IPS-18a (cell line): ENCODE measurements around the gene HNF1B.

ENCODE experiments used
- H3K27ac ChIP-seq: one replicate; pipeline ENCODE4 v1.5.1; 2013; ENCODE audit warnings: low read length
- H3K27me3 ChIP-seq: one replicate; pipeline ENCODE4 v1.6.1; 2013; ENCODE audit warnings: mild to moderate bottlenecking, low read length; ENCODE audit not compliant: control insufficient read depth, insufficient read depth
- H3K36me3 ChIP-seq: one replicate; pipeline ENCODE4 v1.6.1; 2013; ENCODE audit warnings: low read depth, low read length; ENCODE audit not compliant: control insufficient read depth
- H3K4me1 ChIP-seq: one replicate; pipeline ENCODE4 v1.6.1; 2013; ENCODE audit warnings: low read depth, low read length; ENCODE audit not compliant: control insufficient read depth
- H3K4me3 ChIP-seq: one replicate; pipeline ENCODE4 v1.5.1; 2013; ENCODE audit warnings: low read length
- H3K9ac ChIP-seq: one replicate; pipeline ENCODE4 v1.6.1; 2013; ENCODE audit warnings: mild to moderate bottlenecking, low read length, moderate library complexity
- H3K9me3 ChIP-seq: one replicate; pipeline ENCODE4 v1.6.1; 2013; ENCODE audit warnings: low read depth, low read length; ENCODE audit not compliant: control insufficient read depth

The HNF1B gene

GRCh38 chr17:37676115-37676925, 68.5 kb downstream of the HNF1B start:
- Histone ChIP-seq H3K9ac (no peak overlapping the region), H3K36me3 (no peaks in the 10 kb centered on the region), H3K27me3 (no peaks in the 10 kb centered on the region), H3K4me1 (no peaks in the 10 kb centered on the region), H3K4me3 (no peak overlapping the region), H3K27ac (no peak overlapping the region), H3K9me3 (no peaks in the 10 kb centered on the region)

GRCh38 chr17:37674511-37674910, 70.3 kb downstream of the HNF1B start:
- Histone ChIP-seq H3K4me3 (no peak overlapping the region), H3K9ac (no peak overlapping the region), H3K4me1 (no peaks in the 10 kb centered on the region), H3K27ac (no peak overlapping the region), H3K27me3 (no peaks in the 10 kb centered on the region), H3K36me3 (no peaks in the 10 kb centered on the region), H3K9me3 (no peaks in the 10 kb centered on the region)

GRCh38 chr17:37673386-37673785, 71.5 kb downstream of the HNF1B start:
- Histone ChIP-seq H3K36me3 (no peaks in the 10 kb centered on the region), H3K9me3 (no peaks in the 10 kb centered on the region), H3K27ac (no peak overlapping the region), H3K4me3 (no peak overlapping the region), H3K27me3 (no peaks in the 10 kb centered on the region), H3K4me1 (no peaks in the 10 kb centered on the region), H3K9ac (no peak overlapping the region)

DNA sequence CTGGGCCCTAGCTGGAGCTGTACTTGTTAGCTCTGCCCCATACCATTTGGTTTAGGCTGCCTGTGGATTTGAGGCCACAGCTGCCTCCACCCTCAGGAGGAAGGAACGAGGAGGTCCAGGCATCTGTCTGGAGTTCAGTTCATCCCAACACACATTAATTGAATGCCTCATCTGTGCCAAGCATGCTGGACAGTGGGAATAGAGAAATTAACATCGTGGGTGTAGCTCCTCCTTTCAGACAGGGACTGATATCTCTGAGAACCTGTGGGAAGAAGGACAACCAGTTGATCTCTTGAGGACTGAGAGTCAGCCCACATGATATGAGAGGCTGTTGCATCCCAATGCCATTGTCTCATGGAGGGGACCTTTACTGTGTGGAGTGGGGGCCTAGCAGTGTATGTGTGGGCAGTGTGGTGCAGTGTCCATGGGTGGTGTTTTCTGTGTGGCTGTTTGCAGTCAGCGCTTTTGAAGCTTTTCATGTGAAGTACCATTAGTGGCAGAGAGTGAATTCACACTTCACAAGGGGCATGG, 72.2 kb downstream of the HNF1B start:
- H3K9ac ChIP-seq, result no peak overlapping the region
- no peaks in the 10 kb centered on the region for H3K9me3 ChIP-seq
- no peaks in the 10 kb centered on the region for H3K36me3 ChIP-seq
- no peak overlapping the region for H3K27ac ChIP-seq
- H3K4me1 ChIP-seq, result no peaks in the 10 kb centered on the region
- H3K4me3 ChIP-seq, result no peak overlapping the region
- no peaks in the 10 kb centered on the region for H3K27me3 ChIP-seq

GRCh38 chr17:37671824-37672547, 72.9 kb downstream of the HNF1B start:
- H3K9ac ChIP-seq, result no peak overlapping the region
- no peak overlapping the region for H3K27ac ChIP-seq
- no peaks in the 10 kb centered on the region for H3K9me3 ChIP-seq
- H3K27me3 ChIP-seq, result no peaks in the 10 kb centered on the region
- no peak overlapping the region for H3K4me3 ChIP-seq
- H3K36me3 ChIP-seq, result no peaks in the 10 kb centered on the region
- H3K4me1 ChIP-seq, result no peaks in the 10 kb centered on the region

DNA sequence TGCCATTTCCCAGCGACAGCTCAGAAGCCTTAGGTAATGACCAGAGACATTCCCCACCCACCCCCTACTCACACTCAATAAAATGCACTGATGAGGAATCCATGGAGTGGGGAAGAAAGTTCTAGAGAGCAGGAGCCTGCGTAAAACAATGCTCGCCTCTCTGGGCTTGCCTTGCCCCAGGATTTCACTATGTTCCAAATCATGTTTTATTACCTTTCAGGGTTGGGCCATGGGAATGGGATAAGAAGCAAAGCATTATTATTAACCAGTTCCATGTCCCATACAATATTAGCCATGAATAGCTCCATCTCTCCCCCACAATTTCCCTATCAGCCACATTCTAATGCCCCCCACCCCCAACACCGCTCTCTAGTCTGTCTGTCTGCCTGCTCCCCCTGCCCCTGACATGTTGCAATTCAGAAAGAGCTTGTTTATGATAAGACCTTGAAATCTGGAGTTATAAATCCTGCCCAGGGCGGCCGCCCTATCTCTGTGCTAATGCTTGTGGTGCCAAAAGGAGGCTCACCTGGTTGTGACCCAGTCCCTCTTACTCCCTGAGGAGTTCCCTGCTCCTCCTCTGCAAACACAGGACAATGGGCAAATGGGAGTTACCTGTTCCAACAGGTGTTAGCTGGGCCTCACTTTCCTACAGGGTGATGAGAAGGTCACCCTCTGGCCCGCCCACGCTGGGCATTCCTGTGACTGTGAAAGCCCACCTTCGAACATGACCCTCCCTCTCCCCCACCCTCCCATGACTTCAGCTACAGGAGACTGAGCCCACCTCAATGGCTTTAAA, 73.6 kb downstream of the HNF1B start:
- Histone ChIP-seq H3K4me3 (no peak overlapping the region), H3K36me3 (no peaks in the 10 kb centered on the region), H3K9me3 (no peaks in the 10 kb centered on the region), H3K27me3 (no peaks in the 10 kb centered on the region), H3K4me1 (no peaks in the 10 kb centered on the region), H3K27ac (no peak overlapping the region), H3K9ac (no peak overlapping the region)

DNA sequence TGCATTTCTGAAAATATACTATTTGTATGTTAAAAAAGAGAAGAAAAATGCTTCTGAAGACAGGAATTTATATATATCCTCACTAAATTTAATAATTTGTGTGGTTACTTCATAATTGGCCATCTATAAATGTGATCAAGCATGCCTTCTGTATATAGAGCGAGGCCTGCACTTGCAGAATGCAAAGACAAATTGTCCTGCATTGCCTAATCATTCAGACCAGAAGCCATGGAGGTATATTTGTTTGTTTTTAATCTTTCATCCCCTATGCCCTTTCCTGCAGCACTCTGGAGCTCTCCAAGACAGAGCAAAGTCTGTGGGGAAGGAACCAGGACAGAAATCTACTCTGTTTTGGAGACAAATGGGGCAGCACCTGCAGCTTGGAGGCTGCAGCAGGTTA, 77.8 kb downstream of the HNF1B start:
- Histone ChIP-seq H3K27me3 (no peaks in the 10 kb centered on the region), H3K9me3 (no peaks in the 10 kb centered on the region), H3K4me1 (peaks cover 5% of the 10 kb centered on the region), H3K9ac (no peak overlapping the region), H3K4me3 (no peak overlapping the region), H3K36me3 (no peaks in the 10 kb centered on the region), H3K27ac (no peak overlapping the region)

DNA sequence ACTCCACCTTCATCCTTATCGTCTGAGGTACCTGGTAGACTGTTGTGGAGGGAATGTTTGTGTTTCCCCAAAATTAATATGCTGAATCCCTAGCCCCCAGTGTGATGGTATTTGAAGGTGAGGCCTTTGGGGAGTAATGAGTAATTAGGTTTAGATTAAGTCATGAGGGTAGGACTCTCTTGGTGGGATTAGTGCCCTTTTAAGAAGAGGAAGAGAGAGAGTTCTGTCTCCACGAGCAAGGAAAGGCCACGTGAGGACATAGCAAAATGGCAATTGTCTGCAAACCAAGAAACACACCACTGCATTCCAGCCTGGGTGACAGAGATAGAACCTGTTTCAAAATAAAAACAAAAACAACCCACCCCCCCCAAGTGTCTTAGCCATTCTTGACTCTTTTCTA, 80.6 kb downstream of the HNF1B start:
- H3K9ac ChIP-seq, result no peak overlapping the region
- no peaks in the 10 kb centered on the region for H3K27me3 ChIP-seq
- H3K36me3 ChIP-seq, result no peaks in the 10 kb centered on the region
- no peak overlapping the region for H3K27ac ChIP-seq
- peaks cover 5% of the 10 kb centered on the region for H3K4me1 ChIP-seq
- H3K4me3 ChIP-seq, result no peak overlapping the region
- no peaks in the 10 kb centered on the region for H3K9me3 ChIP-seq

DNA sequence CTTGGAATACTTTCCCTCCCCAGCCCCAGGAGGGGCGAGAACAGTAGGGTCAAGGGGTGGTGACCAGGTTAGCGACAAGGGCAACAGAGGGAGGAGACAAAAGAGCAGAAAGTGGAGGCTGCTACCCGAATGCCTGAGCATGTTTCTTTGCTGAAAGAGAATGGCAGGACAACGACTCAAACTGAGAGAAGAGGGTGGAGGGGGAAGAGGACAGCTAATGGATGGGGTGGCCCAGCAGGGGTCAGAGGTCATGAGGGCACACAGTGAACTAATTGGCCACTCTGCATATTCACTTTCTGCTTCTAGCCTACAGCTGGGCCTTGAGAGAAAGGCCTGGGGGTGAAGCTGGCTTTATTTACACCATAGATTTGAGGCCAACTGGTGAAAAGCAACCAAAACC, 82.5 kb downstream of the HNF1B start:
- Histone ChIP-seq H3K9me3 (no peaks in the 10 kb centered on the region), H3K4me3 (no peak overlapping the region), H3K4me1 (peaks cover 5% of the 10 kb centered on the region), H3K36me3 (no peaks in the 10 kb centered on the region), H3K9ac (no peak overlapping the region), H3K27ac (no peak overlapping the region), H3K27me3 (no peaks in the 10 kb centered on the region)

DNA sequence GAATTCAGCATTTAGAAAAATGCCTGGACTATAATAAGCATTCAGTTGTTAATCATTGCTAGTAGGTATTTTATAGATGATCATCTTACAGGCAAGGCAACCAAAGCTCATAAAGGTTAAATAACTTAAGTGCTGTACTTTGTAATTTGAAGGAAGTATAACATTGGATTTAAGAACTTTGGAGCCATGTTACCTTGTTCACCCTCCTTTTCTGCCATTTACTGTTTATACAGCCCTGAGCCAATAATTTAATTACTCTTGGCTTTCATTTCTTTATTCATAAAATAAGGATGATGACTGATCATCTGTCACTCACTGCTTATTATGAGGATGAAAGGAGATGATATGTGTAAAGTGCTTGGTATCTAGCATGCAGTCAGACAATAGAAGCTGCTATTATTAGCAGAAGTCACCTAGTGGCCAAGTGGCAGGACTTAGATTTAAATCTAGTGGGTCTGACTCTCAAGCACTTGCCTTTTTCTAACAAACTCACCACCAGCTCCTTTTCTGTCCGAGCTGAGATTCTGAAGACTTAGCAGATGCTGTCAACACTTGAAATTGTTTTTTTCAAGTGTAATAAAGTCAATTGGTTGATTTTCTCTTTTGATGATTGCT, 83.4 kb downstream of the HNF1B start:
- no peaks in the 10 kb centered on the region for H3K9me3 ChIP-seq
- peaks cover 5% of the 10 kb centered on the region for H3K4me1 ChIP-seq
- no peaks in the 10 kb centered on the region for H3K36me3 ChIP-seq
- no peak overlapping the region for H3K9ac ChIP-seq
- H3K27me3 ChIP-seq, result no peaks in the 10 kb centered on the region
- H3K4me3 ChIP-seq, result no peak overlapping the region
- H3K27ac ChIP-seq, result no peak overlapping the region

DNA sequence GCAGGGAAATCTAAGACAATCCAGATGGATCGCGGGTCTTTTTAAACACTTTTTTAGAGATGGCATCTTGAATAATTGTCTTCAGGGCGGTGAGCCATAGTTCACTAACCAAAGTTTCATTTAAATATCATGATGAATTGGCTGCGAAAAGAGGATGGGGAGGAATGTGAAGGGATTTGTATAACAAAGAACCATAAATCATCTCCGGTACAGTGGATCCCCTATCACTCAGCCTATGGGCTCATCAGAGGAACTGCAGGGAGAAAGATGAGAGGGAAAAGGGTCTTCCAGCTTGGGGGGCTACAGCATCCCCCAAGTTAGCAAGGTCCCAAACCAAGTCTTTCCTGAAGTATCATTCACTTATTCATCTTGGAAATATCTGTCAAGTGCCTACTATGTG, 84.9 kb downstream of the HNF1B start:
- Histone ChIP-seq H3K27me3 (no peaks in the 10 kb centered on the region), H3K36me3 (no peaks in the 10 kb centered on the region), H3K9me3 (no peaks in the 10 kb centered on the region), H3K4me3 (no peak overlapping the region), H3K4me1 (peaks cover 5% of the 10 kb centered on the region), H3K9ac (no peak overlapping the region), H3K27ac (no peak overlapping the region)
